Natural killer cell treated with Interleukin-12 subunit alpha and Interleukin-12 subunit beta and Interleukin-15 and Interleukin-18, amount 100 ng/mL, for 72 hours (primary cell): ENCODE measurements around the gene VTN. TPM values are rescaled to one million over a fixed set of nuclear protein-coding genes. Genes with fewer than 3 reads are reported as not detected.
A peak's percentile ranks its signal among the peaks of the same experiment; 100 is the strongest.

Experiments
- ATAC-seq, 2 donors: fragments of 150-1000 bp; cut with Tn5 transposase in 1 of 2; sonication (Bioruptor Pico), chemical (Tn5 transposase) in 1 of 2; 2 replicates each; pipeline ENCODE4 v1.10.0; 2021
- DNase-seq: peaks from one replicate; pipeline ENCODE4 v3.0.0; 2022; ENCODE audit warnings: low spot score
- H3K27ac Mint-ChIP-seq, 2 donors: 1 replicate in 1 of 2; 2 replicates in 1 of 2; pipeline ENCODE4 v1.8.0; 2022; ENCODE audit warnings: mixed read lengths in 2 of 2, mild to moderate bottlenecking in 1 of 2, moderate library complexity in 1 of 2
- H3K27me3 Mint-ChIP-seq, 2 donors: 1 replicate in 1 of 2; 2 replicates in 1 of 2; pipeline ENCODE4 v1.8.0; 2022; ENCODE audit warnings: mixed read lengths in 2 of 2
- H3K36me3 Mint-ChIP-seq: one replicate; pipeline ENCODE4 v1.8.0; 2022; ENCODE audit warnings: mixed read lengths
- H3K4me1 Mint-ChIP-seq, 2 donors: 1 replicate in 1 of 2; 2 replicates in 1 of 2; pipeline ENCODE4 v1.8.0; 2022; ENCODE audit warnings: low read depth in 2 of 2, mixed read lengths in 2 of 2, mild to moderate bottlenecking in 1 of 2
- H3K4me3 Mint-ChIP-seq: one replicate; pipeline ENCODE4 v1.8.0; 2022; ENCODE audit warnings: mixed read lengths
- H3K9me3 Mint-ChIP-seq: 2 replicates; pipeline ENCODE4 v1.8.0; 2022; ENCODE audit warnings: mixed read lengths
- total RNA-seq, 2 donors: library from RNA; stranded (reverse); gene quantifications; one replicate each; pipeline ENCODE4 v1.2.3, GENCODE V29; 2022

The VTN gene
- 1 to 10 TPM in 1 of 2 donors, under 1 TPM in 1; 0.52 to 1.3 TPM for total RNA-seq

GRCh38 chr17:28370035-28370743 lies at the start of gene VTN:
Gene VTN, minus strand, starts transcription at chr17:28370307. Its CDS starts 104 bp downstream, at chr17:28370203.
- Mint-ChIP-seq H3K4me1 (peaks cover 12 to 18% of the 10 kb centered on the region in 2 donors), H3K27ac (peak within 1 kb of the TSS; percentile 10 to 87), H3K9me3 (no peaks in the 10 kb centered on the region), H3K27me3 (no peaks in the 10 kb centered on the region), H3K36me3 (no peaks in the 10 kb centered on the region), H3K4me3 (peak within 1 kb of the TSS; percentile 88)
- DNase-seq (no peak), ATAC-seq (no peak)

- Mint-ChIP-seq H3K27ac (no peak overlapping the region), H3K27me3 (peaks cover 0 to 9% of the 10 kb centered on the region in 2 donors), H3K9me3 (no peaks in the 10 kb centered on the region), H3K4me3 (no peak overlapping the region), H3K36me3 (no peaks in the 10 kb centered on the region), H3K4me1 (peaks cover 6 to 7% of the 10 kb centered on the region in 2 donors)
- ATAC-seq: peak; percentile 77 to 79
- peak; percentile 68 for DNase-seq
These were observed 46.7 kb upstream of the VTN start for GRCh38 chr17:28416703-28417311.

- Mint-ChIP-seq H3K4me1 (peaks cover 6 to 7% of the 10 kb centered on the region in 2 donors), H3K9me3 (no peaks in the 10 kb centered on the region), H3K27me3 (peaks cover 0 to 9% of the 10 kb centered on the region in 2 donors), H3K4me3 (no peak overlapping the region), H3K36me3 (no peaks in the 10 kb centered on the region), H3K27ac (no peak overlapping the region)
- no peak for DNase-seq
- ATAC-seq: no peak
These were observed 45.8 kb upstream of the VTN start for GRCh38 chr17:28415886-28416285.

GRCh38 chr17:28413804-28414203 lies 43.7 kb upstream of the VTN start:
- Mint-ChIP-seq H3K4me1 (peaks cover 6 to 7% of the 10 kb centered on the region in 2 donors), H3K36me3 (no peaks in the 10 kb centered on the region), H3K27me3 (peaks cover 0 to 14% of the 10 kb centered on the region in 2 donors), H3K27ac (no peak overlapping the region), H3K4me3 (no peak overlapping the region), H3K9me3 (no peaks in the 10 kb centered on the region)
- ATAC-seq (no peak), DNase-seq (no peak)

- H3K4me3 Mint-ChIP-seq: no peak overlapping the region
- H3K27ac Mint-ChIP-seq: no peak overlapping the region
- H3K36me3 Mint-ChIP-seq: no peaks in the 10 kb centered on the region
- ATAC-seq: no peak
- H3K9me3 Mint-ChIP-seq: no peaks in the 10 kb centered on the region
- H3K4me1 Mint-ChIP-seq: peaks cover 6% of the 10 kb centered on the region in 2 donors
- no peak for DNase-seq
- peaks cover 7 to 21% of the 10 kb centered on the region in 2 donors for H3K27me3 Mint-ChIP-seq
These were observed 42.0 kb upstream of the VTN start for GRCh38 chr17:28412099-28412498.

- Mint-ChIP-seq H3K27ac (no peak overlapping the region), H3K9me3 (no peaks in the 10 kb centered on the region), H3K36me3 (no peaks in the 10 kb centered on the region), H3K4me3 (no peak overlapping the region), H3K4me1 (peaks cover 0 to 3% of the 10 kb centered on the region in 2 donors), H3K27me3 (peaks cover 7 to 14% of the 10 kb centered on the region in 2 donors)
- DNase-seq (no peak), ATAC-seq (no peak)
These were observed 37.8 kb upstream of the VTN start for GRCh38 chr17:28407974-28408306.

- no peak overlapping the region for H3K27ac Mint-ChIP-seq
- no peaks in the 10 kb centered on the region for H3K36me3 Mint-ChIP-seq
- no peak overlapping the region for H3K4me3 Mint-ChIP-seq
- peaks cover 7 to 12% of the 10 kb centered on the region in 2 donors for H3K27me3 Mint-ChIP-seq
- DNase-seq (no peak), ATAC-seq (no peak)
- H3K9me3 Mint-ChIP-seq: no peaks in the 10 kb centered on the region
- peaks cover 0 to 3% of the 10 kb centered on the region in 2 donors for H3K4me1 Mint-ChIP-seq
These were observed 37.2 kb upstream of the VTN start for GRCh38 chr17:28407130-28407973.

GRCh38 chr17:28406473-28406814 lies 36.3 kb upstream of the VTN start:
- H3K36me3 Mint-ChIP-seq: no peaks in the 10 kb centered on the region
- ATAC-seq (peak in 1 of 2 donors; percentile 13), DNase-seq (no peak)
- no peak overlapping the region for H3K27ac Mint-ChIP-seq
- peaks cover 7 to 12% of the 10 kb centered on the region in 2 donors for H3K27me3 Mint-ChIP-seq
- peak overlapping the region; percentile 70 for H3K4me3 Mint-ChIP-seq
- H3K9me3 Mint-ChIP-seq: no peaks in the 10 kb centered on the region
- H3K4me1 Mint-ChIP-seq: peaks cover 0 to 3% of the 10 kb centered on the region in 2 donors

GRCh38 chr17:28405632-28406472 lies 35.7 kb upstream of the VTN start, which contains the start of gene SLC46A1:
Gene SLC46A1, minus strand, starts transcription at chr17:28406212. Its CDS starts 98 bp downstream, at chr17:28406114.
- peaks cover 0 to 3% of the 10 kb centered on the region in 2 donors for H3K4me1 Mint-ChIP-seq
- no peak within 1 kb of the TSS for H3K27ac Mint-ChIP-seq

GRCh38 chr17:28404812-28405570 lies 34.9 kb upstream of the VTN start:
- ATAC-seq: no peak
- Mint-ChIP-seq H3K36me3 (no peaks in the 10 kb centered on the region), H3K27ac (no peak overlapping the region), H3K27me3 (peaks cover 7 to 10% of the 10 kb centered on the region in 2 donors), H3K4me3 (peak overlapping the region; percentile 71), H3K9me3 (no peaks in the 10 kb centered on the region), H3K4me1 (peaks cover 0 to 3% of the 10 kb centered on the region in 2 donors)
- DNase-seq: no peak

More at GRCh38 chr17:28405632-28406472, 35.7 kb upstream of the VTN start, which contains the start of gene SLC46A1:
- Mint-ChIP-seq H3K4me3 (peak within 1 kb of the TSS; percentile 71), H3K36me3 (no peaks in the 10 kb centered on the region), H3K27me3 (peaks cover 7 to 12% of the 10 kb centered on the region in 2 donors), H3K9me3 (no peaks in the 10 kb centered on the region)
- ATAC-seq (peak; percentile 84 to 86), DNase-seq (peak; percentile 69)

GRCh38 chr17:28404461-28404811 lies 34.3 kb upstream of the VTN start:
- no peak for ATAC-seq
- Mint-ChIP-seq H3K27ac (no peak overlapping the region), H3K27me3 (peaks cover 7 to 8% of the 10 kb centered on the region in 2 donors), H3K4me3 (peak overlapping the region; percentile 43), H3K4me1 (peaks cover 0 to 3% of the 10 kb centered on the region in 2 donors), H3K36me3 (no peaks in the 10 kb centered on the region), H3K9me3 (no peaks in the 10 kb centered on the region)
- DNase-seq: no peak

- H3K4me1 Mint-ChIP-seq: peaks cover 0 to 3% of the 10 kb centered on the region in 2 donors
- H3K4me3 Mint-ChIP-seq: peak overlapping the region; percentile 43
- H3K9me3 Mint-ChIP-seq: no peaks in the 10 kb centered on the region
- no peaks in the 10 kb centered on the region for H3K36me3 Mint-ChIP-seq
- H3K27ac Mint-ChIP-seq: no peak overlapping the region
- ATAC-seq: no peak
- peaks cover 7% of the 10 kb centered on the region in 2 donors for H3K27me3 Mint-ChIP-seq
- DNase-seq: no peak
These were observed 33.9 kb upstream of the VTN start for GRCh38 chr17:28404007-28404406.
